Right lobe of liver (tissue), 6 donors: ENCODE measurements around the gene CHST1. TPM values are rescaled to one million over a fixed set of nuclear protein-coding genes. Genes with fewer than 3 reads are reported as not detected.

Experiments used
- ATAC-seq, 4 donors: fragments of 200-7000 bp; cut with Tn5 transposase; one replicate each; pipeline ENCODE4 v1.9.1; 2020; ENCODE audit warnings: mild to moderate bottlenecking in 4 of 4, moderate library complexity in 4 of 4
- DNase-seq, 3 donors: peaks; one replicate each; pipeline ENCODE4 v3.0.0-alpha.2; 2020
- H3K27ac ChIP-seq, 3 donors: fragments of 200-600 bp; one replicate each; pipeline ENCODE4 v1.8.0; 2022
- H3K27me3 ChIP-seq, 2 donors: fragments of 200-600 bp; one replicate each; pipeline ENCODE4 v1.8.0; 2022
- H3K36me3 ChIP-seq, 4 donors: fragments of 200-600 bp; sonication (generic) in 1 of 4; one replicate each; pipeline versions ENCODE4 v1.5.1 to v1.8.0; 2017 to 2022; ENCODE audit warnings: control low read depth in 1 of 4
- H3K4me1 ChIP-seq, 4 donors: fragments of 200-600 bp; sonication (generic) in 1 of 4; one replicate each; pipeline versions ENCODE4 v1.5.1 to v1.8.0; 2017 to 2022; ENCODE audit warnings: control low read depth in 1 of 4
- H3K4me3 ChIP-seq, 3 donors: fragments of 200-600 bp; one replicate each; pipeline ENCODE4 v1.8.0; 2022
- H3K9me3 ChIP-seq, 4 donors: fragments of 200-600 bp; sonication (generic) in 1 of 4; one replicate each; pipeline versions ENCODE4 v1.5.1 to v1.8.0; 2017 to 2022; ENCODE audit warnings: control low read depth in 1 of 4
- CTCF ChIP-seq, 4 donors: fragments of 200-600 bp in 3 of 4; fragments of 450-650 bp in 1 of 4; IDR thresholded peaks; one replicate each; pipeline versions ENCODE4 v1.5.1 to v1.8.0; 2016 to 2022; ENCODE audit warnings: antibody characterized with exemption in 4 of 4, mild to moderate bottlenecking in 2 of 4
- POLR2A ChIP-seq: fragments of 450-650 bp; IDR thresholded peaks from one replicate; pipeline ENCODE4 v1.6.1; 2017; ENCODE audit warnings: antibody characterized with exemption, mild to moderate bottlenecking
- WGBS: methylation state at CpG from one replicate; pipeline ENCODE4 v1.1.6; 2018; ENCODE audit warnings: low coverage, low lambda C conversion rate; ENCODE audit not compliant: insufficient coverage; ENCODE audit errors: missing lambda C conversion rate; 5-methylcytosine and 5-hydroxymethylcytosine counted together
- intact Hi-C, 2 donors: fragments of 100-400 bp; cut with DNase I; formaldehyde crosslinking; loops; one replicate each; pipeline versions ENCODE4 v1.11.2 to v1.14.1; 2022
- total RNA-seq, 6 experiments: library from RNA; depleted of rRNA in 2 of 6; stranded (reverse); fragments of >200 nt in 2 of 6; fragmentation: NEBNext Ultra II Directional in 3 of 6; extraction: Animal tissue kit (Norgen Biotek cat#: 25700) in 3 of 6; gene quantifications; one replicate each; pipeline versions ENCODE4 v1.1.0 to v1.2.4, GENCODE V29; 2016 to 2023
- donor health status: DM: no; HTN: yes; CAD: no.
- donor health status: DM: no; HTN: no; CAD: no.
- donor health status: DM: no; HTN: no; CAD: no.
- donor health status: DM: no; HTN: yes; CAD: no.
- donor health status: DM: no; HTN: yes; CAD: no.

Gene CHST1
- total RNA-seq, 6 experiments from 2014 or later: 0.49 to 1.6 (median 0.92) TPM

GRCh38 chr11:45610627-45611026 lies 54.8 kb downstream of the CHST1 start:
- TF ChIP-seq CTCF (IDR thresholded peaks at IDR 0.05): no peak
- TF ChIP-seq POLR2A: no peak
- DNase-seq: no peak
- Histone ChIP-seq H3K27me3 (no peaks in the 10 kb centered on the region), H3K4me1 (no peaks in the 10 kb centered on the region), H3K4me3 (no peak overlapping the region), H3K27ac (no peak overlapping the region), H3K36me3 (no peaks in the 10 kb centered on the region), H3K9me3 (no peaks in the 10 kb centered on the region)
- WGBS: 39% methylated on average over 2 of the region's 3 CpGs
- no peak for ATAC-seq
- intact Hi-C loops: no loop called here

GRCh38 chr11:45609902-45610301 lies 55.5 kb downstream of the CHST1 start:
- Histone ChIP-seq H3K27me3 (no peaks in the 10 kb centered on the region), H3K4me1 (no peaks in the 10 kb centered on the region), H3K36me3 (no peaks in the 10 kb centered on the region), H3K9me3 (no peaks in the 10 kb centered on the region), H3K4me3 (no peak overlapping the region), H3K27ac (no peak overlapping the region)
- DNase-seq (no peak), ATAC-seq (no peak)
- WGBS: 29% methylated on average over 2 of the region's 2 CpGs
- intact Hi-C loops: no loop called here
- TF ChIP-seq CTCF (IDR thresholded peaks at IDR 0.05) (no peak), POLR2A (no peak)

- Histone ChIP-seq H3K27me3 (no peaks in the 10 kb centered on the region), H3K4me1 (no peaks in the 10 kb centered on the region), H3K4me3 (no peak overlapping the region), H3K36me3 (no peaks in the 10 kb centered on the region), H3K27ac (no peak overlapping the region), H3K9me3 (no peaks in the 10 kb centered on the region)
- DNase-seq: no peak
- TF ChIP-seq POLR2A (no peak), CTCF (IDR thresholded peaks at IDR 0.05) (no peak)
- WGBS: 68% methylated on average over 3 of the region's 3 CpGs
- no peak for ATAC-seq
- intact Hi-C loops: no loop called here
Observed at GRCh38 chr11:45609337-45609736, 56.1 kb downstream of the CHST1 start.

GRCh38 chr11:45607995-45608394 lies 57.4 kb downstream of the CHST1 start:
- H3K9me3 ChIP-seq: no peaks in the 10 kb centered on the region
- 31% methylated on average over 2 of the region's 5 CpGs for WGBS
- no peak overlapping the region for H3K27ac ChIP-seq
- no peaks in the 10 kb centered on the region for H3K27me3 ChIP-seq
- no peaks in the 10 kb centered on the region for H3K4me1 ChIP-seq
- ATAC-seq: no peak
- no peak overlapping the region for H3K4me3 ChIP-seq
- no peak for TF ChIP-seq CTCF (IDR thresholded peaks at IDR 0.05)
- TF ChIP-seq POLR2A: no peak
- DNase-seq: no peak
- intact Hi-C loops: no loop called here
- H3K36me3 ChIP-seq: no peaks in the 10 kb centered on the region
